Kidney glomerular epithelial cell (primary cell): ENCODE results near the gene BACH2.

ENCODE experiments used
- DNase-seq: peaks from one replicate; lab custom pipeline; 2025; lab: John Stamatoyannopoulos, UW

The BACH2 gene

DNA sequence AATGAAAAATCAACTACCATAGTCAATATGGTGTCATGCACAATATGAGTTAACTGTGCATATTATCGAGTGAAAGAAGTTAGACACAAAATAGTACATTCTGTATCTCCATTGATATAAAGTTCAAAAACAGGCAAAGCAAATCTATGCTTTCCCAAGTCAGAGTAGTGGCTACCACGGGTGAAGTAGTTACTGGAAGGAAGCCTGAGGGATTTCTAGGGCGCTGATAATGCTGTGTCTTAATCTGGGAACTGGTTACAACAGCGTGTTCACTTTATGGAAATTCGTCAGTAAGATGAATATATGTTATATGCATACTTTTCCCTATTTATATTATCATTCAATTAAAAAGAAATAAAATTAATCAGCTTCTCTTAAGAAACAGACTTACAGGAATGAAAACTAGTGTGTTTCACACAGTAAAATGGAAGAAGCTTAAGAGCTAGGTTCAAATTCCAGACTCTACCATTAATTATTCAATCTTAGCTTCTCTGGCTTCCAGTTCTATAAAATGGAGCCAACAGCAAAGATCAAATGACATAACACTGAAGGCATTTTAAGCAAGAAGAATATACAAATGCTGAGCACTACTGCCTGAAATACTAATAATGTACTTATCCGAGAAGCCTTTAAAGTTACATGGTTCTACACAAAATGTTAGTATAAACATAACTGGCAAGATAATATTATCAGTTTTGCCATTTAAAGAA is 19.2 kb downstream of the BACH2 start:
- no peak for DNase-seq

DNA sequence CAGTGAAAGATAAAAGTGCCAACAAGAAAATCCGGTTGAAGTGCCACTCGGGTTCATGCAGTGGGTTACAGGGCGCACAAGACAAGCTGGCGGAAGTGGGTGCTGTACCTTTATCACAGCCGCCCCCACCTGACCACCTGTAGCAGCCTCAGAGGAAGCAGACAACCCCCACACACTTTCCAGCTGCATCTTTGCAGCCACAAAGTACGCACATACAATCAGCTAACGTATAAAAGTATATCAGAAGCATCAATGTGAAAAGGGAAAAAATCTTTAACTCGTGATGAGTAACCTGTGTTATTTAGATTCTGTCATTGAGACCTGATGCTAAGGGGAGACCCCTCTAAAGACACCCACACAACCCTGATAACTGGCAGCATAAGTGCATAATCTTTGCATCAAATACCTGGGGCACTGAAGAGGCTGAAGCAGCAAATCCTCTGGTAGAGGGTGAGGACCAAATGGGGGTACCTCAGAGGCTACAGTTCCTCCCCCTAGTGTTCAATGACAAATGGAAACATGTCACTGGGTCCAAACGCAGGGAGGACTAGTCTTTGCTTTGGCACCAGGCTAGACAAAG is 22.1 kb downstream of the BACH2 start:
- DNase-seq, result no peak

- DNase-seq, result no peak
Measured at GRCh38 chr6:90273863-90274262, 22.8 kb downstream of the BACH2 start.

DNA sequence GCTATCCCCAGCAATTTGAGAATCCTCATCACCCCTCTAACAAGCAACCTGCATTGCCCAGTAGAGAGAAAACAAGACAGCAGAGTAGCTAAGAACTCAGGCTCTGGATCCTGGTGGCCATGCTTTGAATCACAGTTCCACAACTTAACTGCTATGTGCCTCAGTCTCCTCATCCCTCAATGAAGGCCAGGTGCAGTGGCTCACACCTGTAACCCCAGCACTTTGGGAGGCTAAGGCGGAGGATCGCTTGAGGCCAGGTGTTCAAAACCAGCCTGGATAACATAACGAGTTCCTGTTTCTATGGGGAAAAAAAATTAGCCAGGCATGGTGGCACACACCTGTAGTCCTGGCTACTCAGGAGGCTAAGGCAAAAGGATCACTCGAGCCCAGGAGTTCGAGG is 23.7 kb downstream of the BACH2 start:
- no peak for DNase-seq

- no peak for DNase-seq
Measured at GRCh38 chr6:90271831-90272230, 24.8 kb downstream of the BACH2 start.

DNA sequence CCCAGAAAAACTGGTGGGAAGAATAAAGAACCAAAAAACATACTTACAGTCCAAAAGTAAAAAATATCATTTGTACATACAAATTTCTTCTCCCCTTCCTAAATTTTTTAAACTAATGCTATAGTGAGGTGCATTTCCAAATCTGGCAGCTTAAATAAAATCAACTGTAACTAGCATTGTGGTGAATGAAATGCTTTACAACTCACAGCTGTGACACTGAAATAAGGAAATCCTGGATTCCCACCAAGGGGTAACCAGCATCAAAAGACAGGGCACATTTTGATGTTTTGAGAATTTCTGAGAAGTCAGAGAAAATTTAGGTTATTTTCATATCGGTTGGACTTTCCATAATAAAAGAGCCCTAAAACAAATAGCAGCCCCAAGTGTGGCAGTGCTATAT is 27.3 kb downstream of the BACH2 start:
- DNase-seq, result no peak

DNA sequence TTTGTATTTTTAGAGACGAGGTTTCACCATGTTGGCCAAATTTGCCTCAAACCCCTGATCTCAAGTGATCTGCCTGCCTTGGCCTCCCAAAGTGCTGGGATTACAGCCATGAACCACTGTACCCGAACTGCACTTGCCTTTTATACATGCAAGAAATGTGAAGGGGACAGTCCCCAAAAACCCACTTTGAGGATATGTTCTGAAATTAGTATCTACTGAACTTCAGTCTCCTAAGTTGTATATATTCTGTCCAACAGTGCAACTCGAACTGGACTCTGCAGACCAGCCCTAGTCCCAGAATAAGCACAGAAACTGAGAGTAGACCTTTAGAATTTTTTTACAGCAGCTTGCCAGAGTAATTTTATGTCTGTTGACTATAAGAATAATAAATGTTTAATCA is 28.5 kb downstream of the BACH2 start:
- no peak for DNase-seq

DNA sequence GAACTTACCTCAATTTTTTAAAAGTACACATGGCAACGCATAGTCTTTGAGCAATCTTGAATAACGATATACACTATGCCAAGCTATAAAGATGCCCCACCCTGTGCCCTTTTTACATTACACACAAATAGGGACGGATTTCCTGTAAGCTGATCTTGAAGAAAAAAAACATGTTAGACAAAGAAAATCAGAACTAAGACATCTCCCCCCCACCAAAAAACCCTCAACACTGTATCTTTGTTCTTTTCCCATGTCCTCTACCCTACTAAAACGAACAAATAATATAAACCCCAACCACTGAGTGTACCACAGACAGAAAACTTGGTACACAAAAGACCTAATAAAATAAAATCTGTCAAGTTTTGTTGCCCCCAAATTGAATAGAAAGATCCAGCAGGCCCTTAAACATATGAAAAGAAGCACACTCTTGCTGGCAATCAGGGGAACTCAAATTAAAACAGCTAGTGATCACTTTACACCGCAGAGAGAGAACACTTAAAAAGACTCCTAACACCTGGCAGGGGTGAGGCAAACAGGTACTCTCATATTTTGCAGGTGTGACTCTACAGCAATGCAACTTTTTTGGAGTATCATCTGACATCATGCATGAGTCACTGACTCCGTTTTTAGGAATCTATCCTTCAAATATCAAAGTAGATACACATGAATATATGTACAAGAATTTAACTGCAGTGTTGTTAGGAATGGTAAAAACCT is 29.6 kb downstream of the BACH2 start:
- DNase-seq, result no peak

DNA sequence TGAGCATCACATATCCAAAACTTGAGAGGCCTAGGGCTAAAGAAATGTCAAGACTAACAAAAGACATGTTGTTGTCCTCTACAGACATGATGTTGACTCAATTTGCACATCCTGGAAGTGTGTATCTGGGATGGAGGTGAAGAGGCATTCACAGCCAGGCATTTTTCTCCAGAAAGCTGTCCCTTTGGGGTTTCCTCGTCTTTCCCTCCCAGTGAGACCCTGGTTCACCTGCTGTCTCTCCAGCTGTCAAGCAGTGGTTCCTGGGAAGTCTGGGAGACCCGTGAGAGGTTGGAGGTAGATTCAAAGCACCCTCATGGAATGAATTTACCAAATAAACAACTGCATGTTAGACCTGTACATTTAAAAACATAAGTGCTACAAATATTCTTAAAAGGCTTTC is 32.1 kb downstream of the BACH2 start:
- no peak for DNase-seq

DNA sequence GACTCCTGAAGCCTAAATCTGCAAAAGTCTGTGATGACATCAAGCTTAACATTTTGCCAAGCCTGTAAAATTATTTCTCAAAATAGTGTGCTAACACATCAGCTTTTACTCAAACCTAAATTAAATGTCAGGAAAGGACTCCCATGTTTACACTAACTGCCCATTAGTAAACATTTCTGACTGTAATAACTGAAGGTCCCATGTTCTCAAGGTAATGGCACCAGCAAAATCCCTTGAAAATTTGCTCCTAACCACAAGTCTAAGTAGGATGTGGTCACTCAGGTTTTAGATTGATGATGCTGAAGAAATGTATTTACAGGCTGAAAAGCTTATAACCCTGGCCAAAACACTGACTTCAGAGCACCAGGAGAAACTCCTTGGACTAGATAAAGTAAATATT is 33.0 kb downstream of the BACH2 start:
- no peak for DNase-seq

DNA sequence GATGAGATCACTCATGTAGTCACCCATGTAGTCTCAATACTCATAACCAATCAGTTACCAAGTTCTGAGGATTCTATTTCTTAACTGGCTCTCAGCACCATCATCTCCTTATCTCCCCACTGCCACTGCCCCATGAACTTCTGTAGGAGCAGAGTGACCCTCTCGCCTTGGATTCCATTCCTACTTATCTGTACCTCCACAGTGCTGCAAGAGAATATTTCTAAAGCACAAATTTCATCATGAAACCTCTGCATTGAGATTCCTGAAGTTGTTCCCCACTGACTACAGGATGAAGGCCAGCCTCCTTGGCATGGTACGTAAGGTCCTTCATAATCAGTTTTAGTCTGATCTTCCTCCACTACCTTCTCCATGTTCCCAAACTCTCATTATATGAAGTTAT is 34.8 kb downstream of the BACH2 start:
- DNase-seq, result no peak

GRCh38 chr6:90257486-90257738 is 39.2 kb downstream of the BACH2 start:
- DNase-seq, result no peak

DNA sequence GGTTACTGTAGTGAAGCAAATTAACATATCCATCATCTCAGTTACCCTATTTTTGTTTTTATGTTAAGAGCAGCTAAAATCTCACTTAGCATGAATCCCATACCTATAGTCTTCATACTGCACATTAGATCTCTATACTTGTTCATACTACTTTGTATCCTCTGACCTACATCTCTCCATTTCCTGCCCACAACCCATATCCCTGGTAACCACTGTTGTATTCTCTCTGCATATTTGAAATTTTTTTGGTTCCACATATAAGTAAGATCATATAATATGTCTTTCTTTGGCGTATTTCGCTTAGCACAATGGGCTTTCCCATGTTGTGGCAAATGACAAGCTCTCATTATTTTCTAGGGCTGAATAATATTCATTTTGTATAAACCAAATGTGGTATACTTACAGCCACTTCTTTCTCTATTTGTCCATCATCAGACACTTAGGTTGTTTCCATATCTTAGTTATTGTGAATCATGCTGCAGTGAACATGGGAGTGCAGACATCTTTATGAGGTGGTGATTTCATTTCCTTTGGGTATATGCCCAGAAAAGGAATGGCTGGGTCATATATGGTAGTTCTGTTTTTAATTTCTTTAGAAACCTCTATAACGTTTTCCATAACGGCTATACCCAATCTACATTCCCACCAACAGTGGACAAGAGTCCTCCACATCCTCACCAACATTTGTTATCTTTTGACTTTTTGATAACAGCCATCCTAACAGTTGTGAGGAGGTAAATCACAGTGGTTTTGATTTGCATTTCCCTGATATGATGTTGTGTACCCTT is 39.8 kb downstream of the BACH2 start:
- no peak for DNase-seq

- DNase-seq, result no peak
Measured at GRCh38 chr6:90253631-90254030, 43.0 kb downstream of the BACH2 start.

DNA sequence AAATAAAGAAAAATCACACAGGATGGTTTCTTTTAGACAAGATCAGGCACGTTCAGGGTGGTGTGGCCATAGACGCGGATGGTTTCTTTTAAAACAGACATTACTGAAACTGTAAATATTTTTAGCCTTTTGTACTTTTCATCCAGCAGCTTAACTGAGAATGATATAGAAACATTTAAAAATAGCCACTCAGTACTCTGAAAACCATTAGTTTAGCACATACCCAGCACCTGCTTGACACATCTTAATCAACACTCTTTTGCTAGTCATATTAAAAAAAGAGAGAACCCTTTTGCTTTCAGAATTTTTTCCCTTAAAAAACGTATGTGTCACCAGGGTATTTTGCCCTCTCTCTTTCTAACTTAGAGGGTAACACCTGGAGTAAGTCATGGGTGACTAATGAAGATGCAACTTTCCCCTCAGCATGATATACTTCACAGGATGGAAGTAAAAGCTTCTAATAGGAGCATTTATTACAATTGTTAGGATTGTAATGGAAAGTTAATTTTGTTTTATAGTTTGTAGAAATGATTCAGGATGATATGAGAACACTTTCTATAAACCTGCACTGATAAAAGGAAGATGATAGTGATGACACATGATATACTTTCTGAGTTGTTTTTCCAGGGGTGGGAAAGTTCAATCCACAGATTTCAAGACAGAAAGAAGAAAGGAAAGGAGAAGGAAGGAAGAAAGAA is 45.2 kb downstream of the BACH2 start:
- DNase-seq, result no peak

DNA sequence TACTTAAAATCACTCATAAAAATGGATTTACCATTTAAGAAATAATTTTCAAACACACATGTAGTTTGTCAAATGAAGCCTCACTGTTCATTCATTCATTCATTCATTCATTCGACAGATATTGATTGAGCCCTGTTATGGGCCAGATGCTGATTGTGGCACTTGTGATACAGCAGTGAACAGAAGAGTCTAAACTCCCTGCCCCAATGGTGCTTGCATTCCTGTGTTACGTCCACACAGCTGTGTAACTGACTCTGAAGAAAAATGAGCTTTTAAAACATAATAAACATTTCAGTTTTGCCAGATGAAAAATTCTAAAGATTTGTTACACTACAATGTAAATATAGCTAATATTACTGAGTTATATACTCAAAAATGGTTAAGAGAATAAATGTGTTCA is 46.2 kb downstream of the BACH2 start:
- no peak for DNase-seq

GRCh38 chr6:90249458-90249857 is 47.2 kb downstream of the BACH2 start:
- DNase-seq, result no peak

DNA sequence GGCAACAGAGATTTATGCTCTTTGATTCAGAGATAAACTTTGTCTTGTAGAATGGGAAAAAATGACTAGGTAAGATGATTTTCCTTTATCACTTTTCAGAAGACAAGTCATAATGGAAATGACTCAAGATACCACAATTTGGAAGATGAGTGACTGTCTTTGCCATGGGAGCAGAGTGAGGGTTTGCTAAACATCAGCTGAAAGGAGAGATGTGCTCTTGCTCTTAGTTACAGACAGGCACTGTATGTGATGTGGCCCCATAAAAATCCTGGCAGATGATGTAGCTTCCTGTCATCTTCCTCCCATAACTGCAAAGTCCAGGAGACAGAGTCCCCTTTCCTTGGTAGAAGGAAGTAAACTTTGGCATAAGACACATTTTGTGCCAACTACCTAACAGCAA is 47.6 kb downstream of the BACH2 start:
- DNase-seq, result no peak

DNA sequence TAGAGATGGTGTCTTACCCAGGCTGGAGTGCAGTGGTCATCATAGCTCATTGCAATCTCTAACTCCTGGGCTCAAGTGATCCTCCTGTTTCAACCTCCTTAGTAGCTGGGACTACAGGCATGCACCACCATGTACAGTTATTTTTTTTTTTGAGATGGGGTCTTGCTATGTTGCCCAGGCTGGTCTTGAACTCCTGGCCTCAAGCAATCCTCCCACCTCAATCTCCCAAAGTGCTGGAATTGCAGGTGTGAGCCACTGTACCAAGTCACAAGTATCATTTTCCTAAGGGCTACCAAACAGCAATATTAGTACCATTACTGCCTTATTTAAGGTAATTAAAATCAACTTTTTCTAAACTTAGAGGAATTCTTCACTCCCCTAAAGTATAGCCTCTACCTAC is 49.4 kb downstream of the BACH2 start:
- no peak for DNase-seq

DNA sequence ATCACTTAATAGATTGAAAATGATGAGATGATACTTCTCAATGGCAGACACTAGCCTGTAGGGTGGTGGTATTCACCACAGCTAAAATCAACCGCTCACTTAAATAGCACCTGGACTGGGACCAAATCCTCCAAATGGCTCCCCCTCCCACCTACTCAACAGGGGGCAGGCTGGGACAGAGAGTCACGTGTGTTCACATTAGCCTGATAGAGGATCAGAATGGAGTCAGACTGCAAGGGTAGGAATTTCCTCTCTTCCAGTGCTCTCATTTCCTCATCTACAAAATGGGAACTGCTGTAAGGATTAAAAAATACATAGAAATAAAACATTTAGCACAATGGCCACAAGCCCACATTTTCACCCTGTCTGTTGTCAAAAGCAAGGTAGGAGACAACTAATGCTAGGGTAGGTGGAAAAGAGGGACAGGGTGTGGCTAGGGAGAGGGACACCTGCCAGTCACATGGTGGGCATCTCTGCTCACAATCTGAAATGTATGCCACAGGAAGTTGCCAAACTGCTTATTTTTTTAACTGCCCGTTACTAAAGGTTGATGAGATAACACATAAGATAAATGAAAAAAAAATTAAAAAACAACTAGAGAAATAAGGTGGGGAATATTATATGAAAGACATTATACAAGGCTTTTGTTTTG is 55.3 kb downstream of the BACH2 start:
- DNase-seq, result no peak

DNA sequence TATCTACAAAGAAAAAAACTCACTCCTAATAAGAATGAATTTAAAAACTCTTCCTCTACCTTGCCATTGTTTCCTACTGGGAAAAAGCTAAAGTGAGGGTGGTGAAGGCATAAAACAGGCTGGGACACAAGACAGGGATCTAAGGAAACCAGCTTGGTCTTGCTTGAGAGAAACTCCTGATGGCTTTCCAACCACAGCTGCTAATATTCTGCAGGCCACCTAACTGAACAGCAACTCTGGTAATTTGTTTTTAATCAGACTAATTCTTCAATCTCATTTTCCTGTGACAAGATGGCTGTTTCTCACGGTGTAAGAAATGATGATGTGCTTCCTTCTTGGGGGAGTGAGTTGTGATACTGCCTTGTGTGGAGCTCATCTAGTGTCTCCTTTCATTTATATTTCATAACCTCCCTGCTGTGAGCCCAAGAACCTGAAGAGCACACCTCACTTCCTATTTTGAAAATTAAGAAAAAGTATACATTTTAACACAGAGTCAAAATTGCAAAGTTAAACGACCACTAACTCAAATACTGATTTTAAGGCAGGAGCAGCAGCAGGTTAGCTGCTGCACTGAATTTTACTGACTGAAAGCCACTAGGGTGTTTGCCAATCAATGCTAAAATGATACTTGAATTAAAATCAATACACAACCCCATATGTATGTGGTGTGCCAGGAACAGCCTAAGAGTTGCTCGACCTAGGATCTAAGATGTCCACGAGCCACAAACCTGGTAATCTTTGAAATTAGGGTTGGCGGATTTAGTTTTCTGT is 58.0 kb downstream of the BACH2 start:
- no peak for DNase-seq
